Measurements from ENCODE around the gene ZFP69B.

Gene ZFP69B

GRCh38 chr1:40449684-40450494, at the start of gene ZFP69B:
TSS of gene ZFP69B (plus strand) at chr1:40450476. CDS start at chr1:40450962, 486 bp downstream.
- DNase-seq (ENCODE audit: low read depth, low spot score): peak; percentile 45

- no peak for DNase-seq (ENCODE audit: low read depth, low spot score)
Measured at GRCh38 chr1:40401473-40402201, 48.6 kb upstream of the ZFP69B start.

GRCh38 chr1:40404670-40405462, 45.4 kb upstream of the ZFP69B start:
- no peak for DNase-seq (ENCODE audit: low read depth, low spot score)

- DNase-seq (ENCODE audit: low read depth, low spot score): no peak
Measured at GRCh38 chr1:40405812-40406211, 44.5 kb upstream of the ZFP69B start.

- no peak for DNase-seq (ENCODE audit: low read depth, low spot score)
Measured at GRCh38 chr1:40407453-40407852, 42.8 kb upstream of the ZFP69B start.

- no peak for DNase-seq (ENCODE audit: low read depth, low spot score)
Measured at GRCh38 chr1:40409467-40409866, 40.8 kb upstream of the ZFP69B start.

- no peak for DNase-seq (ENCODE audit: low read depth, low spot score)
Measured at GRCh38 chr1:40411294-40411693, 39.0 kb upstream of the ZFP69B start.

GRCh38 chr1:40411843-40412242, 38.4 kb upstream of the ZFP69B start:
- DNase-seq (ENCODE audit: low read depth, low spot score): no peak

GRCh38 chr1:40413527-40414252, 36.6 kb upstream of the ZFP69B start:
- no peak for DNase-seq (ENCODE audit: low read depth, low spot score)

GRCh38 chr1:40414331-40414730, 35.9 kb upstream of the ZFP69B start:
- no peak for DNase-seq (ENCODE audit: low read depth, low spot score)

GRCh38 chr1:40416709-40417108, 33.6 kb upstream of the ZFP69B start:
- no peak for DNase-seq (ENCODE audit: low read depth, low spot score)

GRCh38 chr1:40421431-40422384, 28.6 kb upstream of the ZFP69B start:
- DNase-seq (ENCODE audit: low read depth, low spot score): no peak

- DNase-seq (ENCODE audit: low read depth, low spot score): no peak
Measured at GRCh38 chr1:40422630-40423263, 27.5 kb upstream of the ZFP69B start.

GRCh38 chr1:40423264-40423642, 27.0 kb upstream of the ZFP69B start:
- DNase-seq (ENCODE audit: low read depth, low spot score): no peak

- DNase-seq (ENCODE audit: low read depth, low spot score): no peak
Measured at GRCh38 chr1:40423951-40424618, 26.2 kb upstream of the ZFP69B start.

- no peak for DNase-seq (ENCODE audit: low read depth, low spot score)
Measured at GRCh38 chr1:40425198-40425597, 25.1 kb upstream of the ZFP69B start.

GRCh38 chr1:40431385-40431784, 18.9 kb upstream of the ZFP69B start:
- no peak for DNase-seq (ENCODE audit: low read depth, low spot score)

- DNase-seq (ENCODE audit: low read depth, low spot score): no peak
Measured at GRCh38 chr1:40432644-40433390, 17.5 kb upstream of the ZFP69B start.

GRCh38 chr1:40435471-40435870, 14.8 kb upstream of the ZFP69B start:
- no peak for DNase-seq (ENCODE audit: low read depth, low spot score)

Measured in brain pericyte (primary cell).